ENCODE results near the gene ETV3. TPM values are rescaled to one million over a fixed set of nuclear protein-coding genes. Genes with fewer than 3 reads are reported as not detected.
A peak's percentile ranks its signal among the peaks of the same experiment; 100 is the strongest.
"Not testable (repeated sequence)": the region's sequence is repeated elsewhere in the genome, so short reads cannot be mapped to it uniquely, and the experiment has no call there.

ETV3 gene
- polyA plus RNA-seq, 4 donors = 10.3 to 17.7 (median 14.0) TPM

DNA sequence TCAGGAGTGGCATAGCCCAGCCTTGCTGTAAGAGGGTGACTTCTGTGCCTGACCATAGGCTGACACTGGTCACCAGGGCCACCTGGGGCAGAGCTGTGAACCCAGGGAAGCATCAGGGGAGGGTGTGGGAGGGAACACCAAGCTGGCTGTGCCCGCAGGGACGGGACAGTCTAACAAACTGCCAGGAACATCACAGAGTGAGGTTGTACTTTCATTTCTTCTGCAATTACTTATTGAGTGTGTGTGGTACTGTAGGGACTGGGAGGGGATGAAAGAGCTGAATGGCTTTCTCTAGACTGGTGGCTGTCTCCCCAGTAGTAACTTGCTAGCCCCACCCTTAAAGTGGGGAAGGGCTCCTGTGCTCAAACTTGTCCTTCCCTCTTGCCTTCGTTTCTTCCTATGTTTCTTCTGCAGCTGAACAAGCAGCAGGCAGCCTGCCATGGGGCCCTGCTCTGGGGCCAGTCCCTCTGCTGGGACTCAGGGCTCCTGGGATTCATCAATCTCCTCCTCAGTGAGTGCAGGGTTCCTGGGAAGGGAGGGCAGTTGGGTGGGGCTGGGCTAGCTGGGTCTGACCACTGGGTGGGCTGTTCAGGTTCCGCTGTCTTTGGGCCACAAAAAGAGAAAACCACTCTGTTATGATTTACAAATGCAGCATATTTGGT lies 39.7 kb upstream of the ETV3 start:
- DNase-seq = peak in 1 of 2 donors; percentile 21
- 30 to 46% (median 46%) methylated on average over 4 of the region's 4 CpGs for WGBS, 3 donors

DNA sequence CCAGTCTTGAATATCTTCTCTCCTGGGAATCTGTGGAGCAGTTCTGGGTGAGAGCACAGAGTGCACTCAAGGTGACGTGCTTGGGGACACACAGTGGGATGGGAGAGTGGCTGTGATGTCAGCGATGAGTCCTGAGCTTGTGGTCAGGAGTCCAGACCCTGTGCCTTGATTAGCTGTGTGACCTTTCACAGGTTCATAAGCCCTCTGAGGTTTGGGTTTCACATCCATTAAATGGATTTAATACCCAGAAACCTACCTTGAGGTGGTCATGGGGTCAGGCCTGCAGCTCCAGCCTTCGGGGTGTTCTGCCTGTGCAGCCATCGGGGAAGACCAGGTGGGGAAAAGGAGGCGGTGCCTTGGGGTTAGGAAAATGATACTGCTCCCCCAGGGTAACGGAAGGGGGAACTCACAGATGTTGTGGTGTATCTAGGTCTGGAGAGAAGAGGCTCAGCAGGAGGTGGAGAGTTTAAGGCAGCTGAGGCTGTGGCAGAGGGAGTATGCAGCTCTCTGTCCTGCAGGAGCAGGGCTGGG lies 38.5 kb upstream of the ETV3 start:
- Histone ChIP-seq H3K27ac (ENCODE audit: low read depth in 1 of 3, low read length in 2 of 3) (peak overlapping the region in 1 of 3 donors; percentile 6), H3K36me3 (ENCODE audit: control insufficient read depth in 3 of 3, insufficient read depth in 2 of 3, low read depth in 1 of 3, low read length in 3 of 3) (no peaks in the 10 kb centered on the region), H3K4me3 (ENCODE audit: low read depth in 1 of 3, low read length in 3 of 3) (no peak overlapping the region), H3K27me3 (ENCODE audit: control insufficient read depth in 3 of 3, insufficient read depth in 3 of 3, low read length in 3 of 3) (no peaks in the 10 kb centered on the region), H3K4me1 (ENCODE audit: control insufficient read depth in 3 of 3, insufficient read depth in 2 of 3, low read depth in 1 of 3, low read length in 2 of 3) (no peaks in the 10 kb centered on the region), H3K9me3 (ENCODE audit: control insufficient read depth in 2 of 2, insufficient read depth in 1 of 2, low read depth in 1 of 2, low read length in 1 of 2) (no peaks in the 10 kb centered on the region)
- FAIRE-seq = no peak
- DNase-seq = no peak
- 74 to 88% (median 74%) methylated on average over 6 of the region's 6 CpGs for WGBS, 3 donors

More for the DNA sequence above, 39.7 kb upstream of the ETV3 start:
- Histone ChIP-seq H3K27me3 (ENCODE audit: control insufficient read depth in 3 of 3, insufficient read depth in 3 of 3, low read length in 3 of 3) (no peaks in the 10 kb centered on the region), H3K27ac (ENCODE audit: low read depth in 1 of 3, low read length in 2 of 3) (no peak overlapping the region), H3K4me1 (ENCODE audit: control insufficient read depth in 3 of 3, insufficient read depth in 2 of 3, low read depth in 1 of 3, low read length in 2 of 3) (no peaks in the 10 kb centered on the region), H3K36me3 (ENCODE audit: control insufficient read depth in 3 of 3, insufficient read depth in 2 of 3, low read depth in 1 of 3, low read length in 3 of 3) (no peaks in the 10 kb centered on the region), H3K9me3 (ENCODE audit: control insufficient read depth in 2 of 2, insufficient read depth in 1 of 2, low read depth in 1 of 2, low read length in 1 of 2) (no peaks in the 10 kb centered on the region), H3K4me3 (ENCODE audit: low read depth in 1 of 3, low read length in 3 of 3) (no peak overlapping the region)
- FAIRE-seq = no peak

DNA sequence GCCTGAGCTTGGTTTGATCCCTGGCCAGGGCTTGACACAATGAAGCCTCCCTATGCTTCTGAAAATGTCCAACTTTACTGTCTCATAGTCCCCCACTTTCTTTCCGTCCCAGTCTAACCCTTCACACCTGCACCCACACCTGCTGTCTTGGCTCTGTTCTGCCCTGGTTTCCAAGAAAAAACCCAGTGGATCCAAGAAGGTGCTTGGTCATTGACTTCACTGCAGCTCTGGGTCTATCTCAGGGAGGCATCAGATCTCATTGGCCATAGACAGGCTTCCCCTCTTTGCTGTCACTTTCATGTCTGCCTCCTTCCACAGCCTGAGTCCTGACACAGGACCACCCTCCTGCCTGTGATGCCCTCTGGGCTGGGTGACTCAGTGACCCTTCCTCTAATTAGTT lies 37.8 kb upstream of the ETV3 start:
- Histone ChIP-seq H3K36me3 (ENCODE audit: control insufficient read depth in 3 of 3, insufficient read depth in 2 of 3, low read depth in 1 of 3, low read length in 3 of 3) (no peaks in the 10 kb centered on the region), H3K27ac (ENCODE audit: low read depth in 1 of 3, low read length in 2 of 3) (peak overlapping the region in 1 of 3 donors; percentile 13), H3K4me1 (ENCODE audit: control insufficient read depth in 3 of 3, insufficient read depth in 2 of 3, low read depth in 1 of 3, low read length in 2 of 3) (no peaks in the 10 kb centered on the region), H3K27me3 (ENCODE audit: control insufficient read depth in 3 of 3, insufficient read depth in 3 of 3, low read length in 3 of 3) (no peaks in the 10 kb centered on the region), H3K9me3 (ENCODE audit: control insufficient read depth in 2 of 2, insufficient read depth in 1 of 2, low read depth in 1 of 2, low read length in 1 of 2) (no peaks in the 10 kb centered on the region), H3K4me3 (ENCODE audit: low read depth in 1 of 3, low read length in 3 of 3) (no peak overlapping the region)
- WGBS, 3 donors = 71 to 92% (median 82%) methylated on average over 1 of the region's 1 CpG
- DNase-seq = no peak
- no peak for FAIRE-seq

DNA sequence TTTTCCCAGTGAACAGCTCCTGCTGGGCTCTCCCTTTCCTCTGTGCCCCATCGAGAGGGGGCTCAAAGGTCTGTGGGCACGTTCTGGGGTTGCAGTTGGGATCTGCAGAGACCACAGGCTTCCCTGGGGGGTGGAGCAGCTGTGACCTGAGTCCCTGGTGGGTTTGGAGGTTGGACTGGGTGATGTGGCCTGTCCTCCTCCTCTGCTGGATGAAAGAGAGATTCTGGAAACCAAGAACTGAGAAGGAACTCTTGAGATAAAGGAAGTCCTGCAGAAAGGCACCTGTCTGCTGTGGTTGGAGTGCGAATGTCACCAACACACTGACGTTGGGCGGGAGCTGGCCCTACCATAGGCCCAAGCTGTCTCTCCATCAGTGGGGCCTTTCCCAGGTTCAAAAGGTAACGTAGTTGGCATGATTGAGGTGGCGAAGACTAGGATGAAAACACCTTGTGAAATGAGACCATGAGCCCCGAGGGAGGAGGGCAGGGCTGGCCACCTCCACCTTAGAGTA lies 35.8 kb upstream of the ETV3 start:
- no peaks in the 10 kb centered on the region for H3K9me3 ChIP-seq (ENCODE audit: control insufficient read depth in 2 of 2, insufficient read depth in 1 of 2, low read depth in 1 of 2, low read length in 1 of 2)
- H3K27ac ChIP-seq (ENCODE audit: low read depth in 1 of 3, low read length in 2 of 3) = peak overlapping the region in 1 of 3 donors; percentile 17
- H3K4me1 ChIP-seq (ENCODE audit: control insufficient read depth in 3 of 3, insufficient read depth in 2 of 3, low read depth in 1 of 3, low read length in 2 of 3) = no peaks in the 10 kb centered on the region
- DNase-seq (no peak), FAIRE-seq (no peak)
- no peaks in the 10 kb centered on the region for H3K27me3 ChIP-seq (ENCODE audit: control insufficient read depth in 3 of 3, insufficient read depth in 3 of 3, low read length in 3 of 3)
- H3K36me3 ChIP-seq (ENCODE audit: control insufficient read depth in 3 of 3, insufficient read depth in 2 of 3, low read depth in 1 of 3, low read length in 3 of 3) = no peaks in the 10 kb centered on the region
- H3K4me3 ChIP-seq (ENCODE audit: low read depth in 1 of 3, low read length in 3 of 3) = no peak overlapping the region
- WGBS, 3 donors = 75 to 81% (median 79%) methylated on average over 8 of the region's 8 CpGs

DNA sequence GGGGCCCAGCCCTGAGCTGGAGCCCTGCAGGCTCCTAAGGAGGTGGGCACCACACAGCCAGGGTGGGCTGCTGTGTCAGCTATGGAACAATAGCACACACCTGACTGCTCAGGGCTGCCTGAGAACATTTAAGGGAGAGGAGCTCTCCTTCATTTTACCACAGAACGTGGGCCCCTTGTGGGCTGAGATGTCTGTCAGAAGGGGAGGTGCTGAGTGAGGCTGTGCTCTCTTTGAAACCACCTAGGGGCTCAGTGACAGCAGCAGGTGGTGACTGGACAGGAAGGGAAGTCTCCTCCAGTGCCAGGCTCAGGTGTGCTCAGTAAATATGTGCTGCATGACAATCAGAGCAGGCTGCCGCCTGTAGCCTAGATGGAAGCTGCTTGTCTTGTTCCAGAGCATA lies 35.0 kb upstream of the ETV3 start:
- 69 to 76% (median 72%) methylated on average over 2 of the region's 2 CpGs for WGBS, 3 donors
- not testable (repeated sequence) for H3K9me3 ChIP-seq (ENCODE audit: control insufficient read depth in 2 of 2, insufficient read depth in 1 of 2, low read depth in 1 of 2, low read length in 1 of 2); H3K27me3 ChIP-seq (ENCODE audit: control insufficient read depth in 3 of 3, insufficient read depth in 3 of 3, low read length in 3 of 3); H3K36me3 ChIP-seq (ENCODE audit: control insufficient read depth in 3 of 3, insufficient read depth in 2 of 3, low read depth in 1 of 3, low read length in 3 of 3); DNase-seq; FAIRE-seq; H3K4me3 ChIP-seq (ENCODE audit: low read depth in 1 of 3, low read length in 3 of 3); H3K4me1 ChIP-seq (ENCODE audit: control insufficient read depth in 3 of 3, insufficient read depth in 2 of 3, low read depth in 1 of 3, low read length in 2 of 3)
- H3K27ac ChIP-seq (ENCODE audit: low read depth in 1 of 3, low read length in 2 of 3) = peak overlapping the region in 1 of 3 donors; percentile 17

DNA sequence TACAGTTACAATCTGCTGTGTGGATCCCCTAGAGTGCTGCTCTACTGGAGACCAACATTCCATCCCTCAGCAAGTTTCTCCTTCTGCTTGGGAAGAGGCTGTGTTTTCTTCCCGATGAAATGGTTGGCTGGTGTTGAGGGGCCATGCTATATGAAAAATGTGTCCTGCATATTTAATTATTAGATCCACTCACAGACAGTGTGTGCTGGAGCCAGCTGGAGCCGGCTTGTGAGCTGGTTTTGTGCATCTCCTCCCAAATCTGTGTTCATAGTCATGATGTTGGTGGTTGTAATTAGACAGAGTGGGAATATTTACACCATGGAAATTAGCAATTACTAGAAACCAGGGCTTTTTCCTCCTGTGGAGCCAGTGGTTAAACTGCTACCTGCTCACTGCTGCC lies 34.4 kb upstream of the ETV3 start:
- not testable (repeated sequence) for H3K36me3 ChIP-seq (ENCODE audit: control insufficient read depth in 3 of 3, insufficient read depth in 2 of 3, low read depth in 1 of 3, low read length in 3 of 3); H3K27ac ChIP-seq (ENCODE audit: low read depth in 1 of 3, low read length in 2 of 3); DNase-seq; H3K4me3 ChIP-seq (ENCODE audit: low read depth in 1 of 3, low read length in 3 of 3); H3K27me3 ChIP-seq (ENCODE audit: control insufficient read depth in 3 of 3, insufficient read depth in 3 of 3, low read length in 3 of 3); H3K9me3 ChIP-seq (ENCODE audit: control insufficient read depth in 2 of 2, insufficient read depth in 1 of 2, low read depth in 1 of 2, low read length in 1 of 2); FAIRE-seq; H3K4me1 ChIP-seq (ENCODE audit: control insufficient read depth in 3 of 3, insufficient read depth in 2 of 3, low read depth in 1 of 3, low read length in 2 of 3)
- whole genome bisulfite sequencing, 3 donors = 68 to 85% (median 84%) methylated on average over 2 of the region's 2 CpGs

DNA sequence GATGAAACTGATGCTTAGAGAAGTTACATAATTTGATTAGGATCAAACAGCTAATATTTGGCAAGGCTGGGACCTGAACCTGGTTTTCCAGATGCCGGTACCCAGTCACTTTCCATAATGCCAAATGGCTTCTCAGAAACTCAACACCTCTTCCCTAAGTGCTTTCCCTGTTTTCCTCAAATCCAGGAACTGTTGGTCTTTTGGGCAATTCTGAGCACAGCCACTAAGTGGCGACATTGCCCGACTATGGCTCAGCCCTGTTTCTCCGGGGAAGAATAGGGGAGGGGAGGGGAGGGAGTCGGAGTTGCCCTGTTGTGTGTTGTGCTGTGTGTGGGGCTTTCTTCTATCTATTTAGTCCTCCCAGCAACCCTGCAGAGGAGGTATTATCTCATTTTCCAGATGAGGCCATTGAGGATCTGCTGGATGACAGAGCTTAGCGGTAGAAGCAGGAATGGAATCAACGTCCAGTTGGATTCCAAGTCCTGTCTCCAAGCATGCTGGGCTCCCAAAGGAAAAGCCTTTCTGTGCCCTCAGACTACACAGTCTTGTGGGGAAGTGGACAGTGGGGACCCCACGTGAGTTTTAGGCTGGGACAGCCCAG lies 33.8 kb upstream of the ETV3 start:
- DNase-seq = peak in 1 of 2 donors; percentile 24
- H3K9me3 ChIP-seq (ENCODE audit: control insufficient read depth in 2 of 2, insufficient read depth in 1 of 2, low read depth in 1 of 2, low read length in 1 of 2); FAIRE-seq; H3K4me1 ChIP-seq (ENCODE audit: control insufficient read depth in 3 of 3, insufficient read depth in 2 of 3, low read depth in 1 of 3, low read length in 2 of 3); H3K4me3 ChIP-seq (ENCODE audit: low read depth in 1 of 3, low read length in 3 of 3); H3K36me3 ChIP-seq (ENCODE audit: control insufficient read depth in 3 of 3, insufficient read depth in 2 of 3, low read depth in 1 of 3, low read length in 3 of 3); H3K27me3 ChIP-seq (ENCODE audit: control insufficient read depth in 3 of 3, insufficient read depth in 3 of 3, low read length in 3 of 3); H3K27ac ChIP-seq (ENCODE audit: low read depth in 1 of 3, low read length in 2 of 3): not testable (repeated sequence)
- 26 to 33% (median 32%) methylated on average over 5 to 7 of the region's 8 CpGs for WGBS, 3 donors

DNA sequence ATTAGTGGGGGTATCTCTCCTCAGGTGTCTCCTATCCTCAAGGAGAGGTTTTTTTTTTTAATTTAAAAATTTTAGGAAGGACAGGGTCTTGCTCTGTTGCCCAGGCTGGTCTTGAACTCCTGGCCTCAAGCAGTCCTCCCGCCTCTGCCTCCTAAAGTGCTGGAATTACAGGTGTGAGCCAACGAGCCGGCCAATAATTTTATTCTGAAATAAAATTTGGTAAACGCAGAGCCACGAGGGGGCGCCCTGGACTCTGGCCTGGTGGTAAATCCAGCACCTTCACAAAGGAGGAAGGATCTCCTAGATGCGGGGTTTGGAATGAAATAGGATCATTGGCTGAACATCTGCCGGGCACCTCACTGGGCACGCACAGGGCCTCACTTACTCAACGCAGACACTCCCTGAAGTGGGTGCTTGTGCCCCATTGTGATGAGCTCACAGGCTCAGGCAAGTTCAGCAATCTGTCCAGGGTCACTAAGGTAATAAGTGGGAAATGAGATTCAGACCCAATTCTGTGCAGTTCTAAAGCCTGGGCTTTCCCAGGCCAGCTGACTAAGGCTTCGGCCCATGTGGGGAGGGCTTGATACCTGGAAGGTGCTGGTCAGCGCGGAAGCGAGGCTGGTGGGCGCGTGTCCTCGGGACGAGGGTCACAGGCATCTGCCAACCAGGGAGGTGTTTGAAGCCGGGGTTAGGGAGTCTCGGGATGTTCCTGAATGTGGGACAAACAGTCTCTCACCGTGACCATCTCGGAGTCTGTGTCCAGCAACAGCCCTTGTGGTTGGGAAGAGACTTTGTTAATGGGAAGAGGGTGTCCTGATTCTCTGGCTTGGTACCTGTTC lies 32.7 kb upstream of the ETV3 start:
- H3K9me3 ChIP-seq (ENCODE audit: control insufficient read depth in 2 of 2, insufficient read depth in 1 of 2, low read depth in 1 of 2, low read length in 1 of 2) = no peaks in the 10 kb centered on the region
- H3K27ac ChIP-seq (ENCODE audit: low read depth in 1 of 3, low read length in 2 of 3) = no peak overlapping the region
- 59 to 67% (median 64%) methylated on average over 22 of the region's 22 CpGs for WGBS, 3 donors
- no peak overlapping the region for H3K4me3 ChIP-seq (ENCODE audit: low read depth in 1 of 3, low read length in 3 of 3)
- no peaks in the 10 kb centered on the region for H3K36me3 ChIP-seq (ENCODE audit: control insufficient read depth in 3 of 3, insufficient read depth in 2 of 3, low read depth in 1 of 3, low read length in 3 of 3)
- no peaks in the 10 kb centered on the region for H3K4me1 ChIP-seq (ENCODE audit: control insufficient read depth in 3 of 3, insufficient read depth in 2 of 3, low read depth in 1 of 3, low read length in 2 of 3)
- H3K27me3 ChIP-seq (ENCODE audit: control insufficient read depth in 3 of 3, insufficient read depth in 3 of 3, low read length in 3 of 3) = peaks cover 0 to 2% (median 0%) of the 10 kb centered on the region in 3 donors
- FAIRE-seq (no peak), DNase-seq (peak; percentile 34 to 44)

Data from small intestine (tissue), 7 donors.